Measurements from ENCODE around the gene ARL8A. TPM values are rescaled to one million over a fixed set of nuclear protein-coding genes. Genes with fewer than 3 reads are reported as not detected.

ARL8A gene
- total RNA-seq, 1 experiment from 2014 or later = 27.8 TPM

- no peak overlapping the region for H3K4me3 ChIP-seq (ENCODE audit: low read depth, low read length)
- no peak overlapping the region for H3K4me3 Mint-ChIP-seq (ENCODE audit: unreplicated experiment)
- BruUV-seq (replicated peaks) = no TSS peak
- H3K27me3 Mint-ChIP-seq (ENCODE audit: insufficient read depth, unreplicated experiment) = no peaks in the 10 kb centered on the region
- H3K9me3 ChIP-seq = no peaks in the 10 kb centered on the region
- POLR2A ChIA-PET = interaction anchor here (0.7 kb wide), 1 partner anchor 120 kb away, joined by 4 read pairs; the partner anchor contains the start of gene ELF3
- 0 out of 2 replicates have a peak, but pooled peaks cover under 1% of the 10 kb centered on the region for H3K36me3 ChIP-seq (ENCODE audit: control insufficient read depth, insufficient read depth, low read length)
- no peak for TF ChIP-seq CTCF (IDR thresholded peaks at IDR 0.05; ENCODE audit: insufficient read depth in 1 of 2, low read depth in 1 of 2, low read length in 1 of 2, severe bottlenecking in 1 of 2, unreplicated experiment in 1 of 2)
- DNase-seq = no peak
- H3K27ac Mint-ChIP-seq (ENCODE audit: unreplicated experiment) = no peak overlapping the region
- H3K9me3 Mint-ChIP-seq (ENCODE audit: unreplicated experiment) = no peaks in the 10 kb centered on the region
- CTCF ChIA-PET = no interaction called here
- peaks cover 16% of the 10 kb centered on the region for H3K4me1 ChIP-seq
- intact Hi-C loops (cut with micrococcal nuclease; ENCODE audit: unreplicated experiment) = no loop called here
- peaks cover 17% of the 10 kb centered on the region for H3K36me3 Mint-ChIP-seq (ENCODE audit: insufficient read depth, unreplicated experiment)
- no peaks in the 10 kb centered on the region for H3K27me3 ChIP-seq (replicated peaks; ENCODE audit: control insufficient read depth, insufficient read depth, low read length)
- no peaks in the 10 kb centered on the region for H3K4me1 Mint-ChIP-seq (ENCODE audit: low read depth, unreplicated experiment)
Measured at GRCh38 chr1:202129453-202130296, 14.9 kb downstream of the ARL8A start.

- intact Hi-C loops (cut with micrococcal nuclease; ENCODE audit: unreplicated experiment) = no loop called here
- Histone ChIP-seq H3K36me3 (ENCODE audit: control insufficient read depth, insufficient read depth, low read length) (no peaks in the 10 kb centered on the region), H3K4me3 (ENCODE audit: low read depth, low read length) (no peak overlapping the region), H3K4me1 (peaks cover 14% of the 10 kb centered on the region), H3K9me3 (no peaks in the 10 kb centered on the region), H3K27me3 (replicated peaks; ENCODE audit: control insufficient read depth, insufficient read depth, low read length) (no peaks in the 10 kb centered on the region)
- DNase-seq = no peak
- BruUV-seq (replicated peaks) = no TSS peak
- no peak overlapping the region for H3K4me3 Mint-ChIP-seq (ENCODE audit: unreplicated experiment)
- H3K27me3 Mint-ChIP-seq (ENCODE audit: insufficient read depth, unreplicated experiment) = no peaks in the 10 kb centered on the region
- ChIA-PET POLR2A (interaction anchor here (0.5 to 0.6 kb wide), 2 partner anchors 74 to 173 kb away, joined by 4 to 8 read pairs; no protein-coding TSS in a partner anchor), CTCF (interaction anchor here (0.6 kb wide), 1 partner anchor 55 kb away, joined by 5 read pairs; no protein-coding TSS in a partner anchor)
- no peaks in the 10 kb centered on the region for H3K4me1 Mint-ChIP-seq (ENCODE audit: low read depth, unreplicated experiment)
- H3K27ac Mint-ChIP-seq (ENCODE audit: unreplicated experiment) = no peak overlapping the region
- no peak for TF ChIP-seq CTCF (IDR thresholded peaks at IDR 0.05; ENCODE audit: insufficient read depth in 1 of 2, low read depth in 1 of 2, low read length in 1 of 2, severe bottlenecking in 1 of 2, unreplicated experiment in 1 of 2)
- H3K9me3 Mint-ChIP-seq (ENCODE audit: unreplicated experiment) = no peaks in the 10 kb centered on the region
- H3K36me3 Mint-ChIP-seq (ENCODE audit: insufficient read depth, unreplicated experiment) = peaks cover 8% of the 10 kb centered on the region
Measured at GRCh38 chr1:202127836-202128622, 16.5 kb downstream of the ARL8A start.

GRCh38 chr1:202127061-202127460, 17.5 kb downstream of the ARL8A start:
- CTCF ChIA-PET = no interaction called here
- Histone ChIP-seq H3K4me3 (ENCODE audit: low read depth, low read length) (no peak overlapping the region), H3K4me1 (peaks cover 10% of the 10 kb centered on the region), H3K27me3 (replicated peaks; ENCODE audit: control insufficient read depth, insufficient read depth, low read length) (no peaks in the 10 kb centered on the region), H3K9me3 (no peaks in the 10 kb centered on the region), H3K36me3 (ENCODE audit: control insufficient read depth, insufficient read depth, low read length) (no peaks in the 10 kb centered on the region)
- Mint-ChIP-seq H3K4me1 (ENCODE audit: low read depth, unreplicated experiment) (no peaks in the 10 kb centered on the region), H3K36me3 (ENCODE audit: insufficient read depth, unreplicated experiment) (no peaks in the 10 kb centered on the region), H3K27ac (ENCODE audit: unreplicated experiment) (no peak overlapping the region), H3K4me3 (ENCODE audit: unreplicated experiment) (no peak overlapping the region), H3K27me3 (ENCODE audit: insufficient read depth, unreplicated experiment) (no peaks in the 10 kb centered on the region), H3K9me3 (ENCODE audit: unreplicated experiment) (no peaks in the 10 kb centered on the region)
- DNase-seq = no peak
- POLR2A ChIA-PET = no interaction called here
- intact Hi-C loops (cut with micrococcal nuclease; ENCODE audit: unreplicated experiment) = no loop called here
- TF ChIP-seq CTCF (IDR thresholded peaks at IDR 0.05; ENCODE audit: insufficient read depth in 1 of 2, low read depth in 1 of 2, low read length in 1 of 2, severe bottlenecking in 1 of 2, unreplicated experiment in 1 of 2) = no peak
- no TSS peak for BruUV-seq (replicated peaks)
